GM21825 (cell line): ENCODE data around the gene MRPL43.

Source experiments
- ATAC-seq: cut with Tn5 transposase; IDR thresholded peaks from one replicate; pipeline ENCODE4 v1.9.1; 2021; ENCODE audit warnings: mild to moderate bottlenecking, moderate library complexity; ENCODE audit not compliant: unreplicated experiment

Gene MRPL43

GRCh38 chr10:100969187-100970075 is 17.9 kb downstream of the MRPL43 start, which contains the start of gene SEMA4G:
SEMA4G (plus strand) TSS chr10:100969504; CDS start chr10:100972913, 3,409 bp downstream.
- peak; percentile 50 for ATAC-seq

GRCh38 chr10:100968863-100969186 is 18.5 kb downstream of the MRPL43 start:
- no peak for ATAC-seq

DNA sequence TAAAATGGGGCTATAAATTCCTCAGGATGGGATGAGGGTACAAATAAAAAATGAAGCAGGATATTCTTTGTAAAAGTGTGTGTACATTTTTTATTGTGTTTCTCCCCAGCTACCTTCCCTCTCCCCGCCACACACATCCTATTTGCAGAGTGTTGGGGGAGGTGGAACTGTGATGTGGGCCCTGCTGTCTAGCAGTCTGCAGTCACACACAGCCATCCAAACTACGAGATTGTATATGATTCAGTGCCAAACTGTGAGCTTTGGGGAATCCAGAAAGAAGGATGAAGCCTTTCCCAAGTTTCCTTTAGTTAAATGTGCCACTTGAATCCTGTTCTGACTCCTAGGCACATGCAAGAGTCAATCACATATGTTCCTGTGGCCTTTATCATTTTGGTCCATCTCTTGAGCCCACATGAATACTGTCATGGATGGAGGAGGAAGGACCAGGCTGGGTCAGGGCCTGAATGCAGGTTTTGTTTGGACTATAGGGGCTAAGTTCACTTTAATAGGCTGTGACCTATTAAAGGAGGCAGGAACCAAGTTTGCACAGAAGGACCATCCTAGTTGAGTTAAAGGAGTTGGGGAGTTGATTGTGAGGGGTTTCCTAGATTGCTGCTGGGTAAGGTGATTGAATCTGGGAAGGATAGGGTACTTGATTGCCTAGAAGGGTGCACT is 19.1 kb downstream of the MRPL43 start:
- no peak for ATAC-seq

- no peak for ATAC-seq
These were observed 20.0 kb downstream of the MRPL43 start for GRCh38 chr10:100967332-100967731.

DNA sequence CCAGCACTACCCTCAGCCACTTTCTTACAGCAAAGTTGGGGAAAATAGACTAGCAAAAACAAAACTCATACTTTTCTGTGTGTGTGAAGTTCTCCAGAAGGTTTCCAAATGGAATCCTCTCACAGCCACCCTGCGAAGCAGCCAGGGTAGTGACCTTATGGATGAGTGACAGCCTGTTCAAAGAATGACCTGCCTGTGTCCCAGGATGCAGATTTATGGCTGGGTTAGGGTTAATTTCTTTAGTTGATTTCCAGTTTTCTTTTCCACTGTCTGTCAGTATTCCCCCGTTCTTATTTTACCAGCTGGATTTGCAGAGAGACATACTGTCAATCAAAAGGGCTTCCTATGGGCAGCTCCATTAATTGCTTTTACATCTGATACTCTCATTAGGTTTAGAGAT is 20.4 kb downstream of the MRPL43 start:
- no peak for ATAC-seq

- ATAC-seq, result no peak
These were observed 21.5 kb downstream of the MRPL43 start for GRCh38 chr10:100965820-100966219.

GRCh38 chr10:100963826-100964225 is 23.5 kb downstream of the MRPL43 start:
- ATAC-seq, result no peak

- no peak for ATAC-seq
These were observed 24.8 kb downstream of the MRPL43 start for GRCh38 chr10:100962351-100963080.

DNA sequence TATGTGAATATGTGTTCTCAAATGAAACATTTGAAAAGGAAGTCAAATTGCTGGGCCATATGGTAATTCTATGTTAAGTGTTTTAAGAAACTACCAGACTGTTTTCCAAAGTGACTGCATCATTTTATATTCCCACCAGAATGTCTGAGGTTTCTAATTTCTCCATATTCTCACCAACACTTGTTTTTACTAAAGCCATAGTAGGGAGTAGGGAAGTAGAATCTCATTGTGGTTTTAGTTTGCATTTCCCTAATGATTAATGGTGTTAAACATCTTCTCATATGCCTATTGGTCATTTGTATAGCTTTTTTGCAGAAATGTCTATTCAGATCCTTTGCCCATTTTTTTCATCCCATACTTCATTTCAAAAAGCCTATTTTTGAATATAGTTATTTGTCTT is 27.0 kb downstream of the MRPL43 start:
- ATAC-seq, result no peak

DNA sequence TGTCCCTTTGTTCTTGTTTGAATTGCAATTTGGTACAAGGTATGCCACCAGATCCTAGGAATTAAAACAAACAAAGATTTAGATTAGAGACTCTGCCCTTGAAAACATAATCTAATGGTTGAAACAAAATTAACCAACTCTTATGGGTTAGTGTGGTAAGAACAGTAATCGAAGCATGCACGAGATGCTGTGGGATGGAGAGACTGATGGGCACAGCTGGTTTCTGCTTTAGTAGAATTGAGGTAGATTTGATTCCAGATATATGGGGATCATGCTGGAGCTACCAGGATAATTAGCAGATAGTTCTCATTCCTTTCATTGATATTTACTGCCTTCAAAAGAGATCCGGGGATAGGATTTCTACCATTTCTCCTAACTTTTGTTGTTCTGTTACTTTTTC is 38.4 kb downstream of the MRPL43 start:
- ATAC-seq, result no peak

- no peak for ATAC-seq
These were observed 41.5 kb downstream of the MRPL43 start for GRCh38 chr10:100945754-100946153.

- no peak for ATAC-seq
These were observed 43.8 kb downstream of the MRPL43 start for GRCh38 chr10:100943508-100943907.

DNA sequence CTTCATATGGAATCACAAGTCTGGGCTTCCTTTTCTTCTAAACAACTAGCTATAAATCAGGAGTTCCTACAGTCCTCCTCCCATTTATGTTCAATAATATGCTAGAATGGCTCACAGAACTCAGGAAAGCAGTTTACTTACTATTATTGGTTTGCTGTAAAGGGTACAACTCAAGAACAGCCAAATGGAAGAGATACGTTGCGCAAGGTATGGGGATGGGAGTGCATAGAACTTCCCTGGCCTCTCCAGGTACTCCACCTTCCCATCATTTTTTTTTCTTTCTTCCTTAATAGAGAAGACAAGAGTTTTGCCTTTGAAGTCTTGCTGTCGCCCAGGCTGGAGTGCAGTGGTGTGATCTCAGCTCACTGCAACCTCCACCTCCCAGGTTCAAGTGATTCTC is 45.1 kb downstream of the MRPL43 start:
- ATAC-seq, result no peak

DNA sequence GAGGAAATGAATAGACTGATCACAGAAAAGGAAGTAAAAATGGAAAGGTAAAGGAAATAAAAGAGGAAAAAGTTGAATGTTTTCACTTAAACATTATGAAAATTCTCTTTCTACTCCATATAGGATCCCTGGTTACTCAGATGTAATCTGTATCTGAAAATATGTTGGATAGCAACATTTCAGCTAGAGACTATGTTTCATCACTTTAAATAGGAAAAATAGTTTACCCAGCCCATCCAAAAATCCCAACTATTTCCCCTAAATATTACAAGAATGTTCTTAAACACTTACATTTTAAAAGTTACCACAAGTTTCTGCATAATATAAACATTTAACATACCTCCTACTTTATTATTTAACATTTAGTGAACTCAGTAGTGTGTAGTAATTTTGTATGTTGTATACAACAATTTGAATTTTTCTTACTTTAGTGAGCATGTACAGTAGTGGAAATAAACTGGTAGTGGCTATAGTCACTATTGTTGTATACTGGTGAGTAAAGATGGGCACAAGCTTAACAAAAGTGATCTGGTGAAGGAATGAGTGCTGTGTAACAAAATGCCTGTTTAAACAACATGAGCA is 47.4 kb downstream of the MRPL43 start:
- no peak for ATAC-seq
